Measurements from ENCODE around the gene CARNS1.

- TF ChIP-seq CTCF (IDR thresholded peaks at IDR 0.05; ENCODE audit: insufficient read depth, low read depth, low read length) (no peak), EZH2 (IDR thresholded peaks at IDR 0.05; ENCODE audit: insufficient read depth, low read length) (no peak)
Measured at GRCh38 chr11:67429722-67430121, 14.2 kb downstream of the CARNS1 start.

Measured in astrocyte (in vitro differentiated cells and primary cell).